K562 (cell line): Measurements from ENCODE around the gene LRFN3. TPM values are rescaled to one million over a fixed set of nuclear protein-coding genes. Genes with fewer than 3 reads are reported as not detected.

Source experiments
- ATAC-seq: fragments of 200-7000 bp; cut with Tn5 transposase; 3 replicates; pipeline ENCODE4 v1.9.1; 2020; ENCODE audit warnings: moderate library complexity
- BruUV-seq: library from RNA; stranded (reverse); fragments of 400-500 nt; replicated peaks from 2 replicates; lab custom pipeline; 2021; lab: Mats Ljungman, UMichigan
- CTCF ChIA-PET: fragments of 300-600 bp; formaldehyde crosslinking; extraction: SDS; loops from one replicate; lab custom pipeline; 2021; ENCODE audit warnings: low intra/inter-chr PET ratio; lab: Yijun Ruan, JAX
- POLR2A ChIA-PET: fragments of 300-600, 350-650 bp; sonication (Branson Sonifier 250); formaldehyde crosslinking; extraction: SDS; loops from one replicate; lab custom pipeline; 2021; ENCODE audit warnings: antibody characterized with exemption, inconsistent platforms; lab: Yijun Ruan, JAX
- DNase-seq, 4 experiments: peaks; one replicate each; pipeline versions ENCODE4 v3.0.0 to v3.0.0-alpha.2; 2011 to 2018; ENCODE audit warnings: low spot score in 3 of 4, mixed read lengths in 3 of 4; ENCODE audit errors: extremely low read depth in 1 of 4
- FAIRE-seq: peaks from 2 replicates; lab custom pipeline; 2011; peaks lifted over from hg19 to GRCh38; lab: Jason Lieb, UNC
- H2AFZ ChIP-seq: 2 replicates; pipeline ENCODE4 v1.6.0; 2011; ENCODE audit warnings: low read depth, low read length, control low read depth, inconsistent platforms
- H3K27ac ChIP-seq: fragments of 200-600 bp; 3 replicates; pipeline ENCODE4 v1.8.0; 2011; ENCODE audit warnings: low read depth, mild to moderate bottlenecking, control low read depth, inconsistent platforms, low read length, moderate library complexity, mixed read lengths; ENCODE audit errors: extremely low read depth
- H3K27me3 ChIP-seq, 2 experiments: fragments of 300-600 bp in 1 of 2; 2 replicates in 1 of 2; 3 replicates in 1 of 2; pipeline versions ENCODE4 v1.6.0 to v1.8.0; 2011; ENCODE audit warnings: inconsistent platforms in 2 of 2, low read length in 2 of 2, mild to moderate bottlenecking in 1 of 2, mixed read lengths in 1 of 2, moderate library complexity in 1 of 2; ENCODE audit not compliant: control insufficient read depth in 2 of 2, insufficient read depth in 2 of 2
- H3K36me3 ChIP-seq: fragments of 300-600 bp; 3 replicates; pipeline ENCODE4 v1.8.0; 2011; ENCODE audit warnings: mild to moderate bottlenecking, low read length, inconsistent platforms; ENCODE audit not compliant: control insufficient read depth, insufficient read depth
- H3K4me1 ChIP-seq, 2 experiments: fragments of 200-600 bp in 1 of 2; replicated peaks in 1 of 2; 2 replicates in 1 of 2; 3 replicates in 1 of 2; pipeline versions ENCODE4 v1.5.1 to v1.8.0; 2011; ENCODE audit warnings: inconsistent platforms in 2 of 2, low read length in 2 of 2, mild to moderate bottlenecking in 1 of 2, mixed read lengths in 1 of 2, moderate library complexity in 1 of 2; ENCODE audit not compliant: control insufficient read depth in 2 of 2, insufficient read depth in 2 of 2
- H3K4me2 ChIP-seq: 2 replicates; pipeline ENCODE4 v1.6.1; 2011; ENCODE audit warnings: low read length, control low read depth, inconsistent platforms, mixed read lengths; ENCODE audit not compliant: insufficient read depth
- H3K4me3 ChIP-seq: fragments of 200-600 bp; sonication (generic), shearing (Covaris generic); 2 replicates; pipeline ENCODE4 v1.5.1; 2016; ENCODE audit warnings: control low read depth, inconsistent platforms
- H3K79me2 ChIP-seq: fragments of 200-600 bp; 3 replicates; pipeline ENCODE4 v1.8.0; 2011; ENCODE audit warnings: low read length, inconsistent platforms; ENCODE audit not compliant: control insufficient read depth, insufficient read depth
- H3K9ac ChIP-seq, 2 experiments: 2 replicates each; pipeline versions ENCODE4 v1.6.0 to v1.6.1; 2011; ENCODE audit warnings: low read depth in 2 of 2, low read length in 2 of 2, control low read depth in 1 of 2, inconsistent platforms in 1 of 2, mild to moderate bottlenecking in 1 of 2, mixed read lengths in 1 of 2; ENCODE audit not compliant: insufficient read depth in 1 of 2
- H3K9me1 ChIP-seq: one replicate; pipeline ENCODE4 v1.6.0; 2011; ENCODE audit warnings: inconsistent platforms, mild to moderate bottlenecking, low read length, moderate library complexity; ENCODE audit not compliant: control insufficient read depth, insufficient read depth
- H3K9me3 ChIP-seq: replicated peaks from 2 replicates; pipeline ENCODE4 v1.5.1; 2011; ENCODE audit warnings: low read depth, low read length, inconsistent platforms; ENCODE audit not compliant: control insufficient read depth, insufficient read depth
- H4K20me1 ChIP-seq: replicated peaks from 2 replicates; pipeline ENCODE4 v1.6.1; 2011; ENCODE audit warnings: low read length, inconsistent platforms, mixed read lengths; ENCODE audit not compliant: control insufficient read depth, insufficient read depth
- ADNP ChIP-seq: fragments of 200-800 bp; sonication (Bioruptor generic); IDR thresholded peaks from 2 replicates; pipeline ENCODE4 v1.6.1; 2016; ENCODE audit warnings: missing genetic modification characterization, missing compliant biosample characterization
- ASH1L ChIP-seq: fragments of 450-650 bp; IDR thresholded peaks from 2 replicates; pipeline ENCODE4 v1.6.1; 2018; ENCODE audit warnings: borderline replicate concordance, mild to moderate bottlenecking, low read depth; ENCODE audit not compliant: partially characterized antibody
- FOXA3 ChIP-seq, 2 experiments: fragments of 450-650 bp in 1 of 2; sonication (generic) in 1 of 2; formaldehyde crosslinking; IDR thresholded peaks in 1 of 2; conservative IDR thresholded peaks in 1 of 2; 2 replicates each; pipeline versions ENCODE4 v1.4.0 to v1.8.0; 2020 to 2022; ENCODE audit warnings: mild to moderate bottlenecking in 2 of 2, missing genetic modification reagents in 1 of 2
- FOXK1 ChIP-seq: sonication (generic); formaldehyde crosslinking; IDR thresholded peaks from 2 replicates; pipeline ENCODE4 v1.8.0; 2022; ENCODE audit warnings: missing genetic modification reagents, mild to moderate bottlenecking, borderline replicate concordance
- GTF2F1 ChIP-seq: IDR thresholded peaks from 2 replicates; pipeline ENCODE4 v1.6.1; 2011; ENCODE audit warnings: low read depth, low read length, improper control_type of control experiment
- NFRKB ChIP-seq: fragments of 450-650 bp; IDR thresholded peaks from 2 replicates; pipeline ENCODE4 v1.6.1; 2016; ENCODE audit warnings: low read depth
- PCBP1 ChIP-seq: fragments of 200-400 bp; formaldehyde crosslinking; IDR thresholded peaks from 2 replicates; pipeline ENCODE4 v1.6.1; 2018; ENCODE audit warnings: mild to moderate bottlenecking, low read depth, low read length; ENCODE audit not compliant: poor library complexity, severe bottlenecking
- PCBP2 ChIP-seq: fragments of 200-400 bp; formaldehyde crosslinking; IDR thresholded peaks from 2 replicates; pipeline ENCODE4 v1.6.1; 2018; ENCODE audit warnings: low read length, low read depth, mild to moderate bottlenecking, moderate library complexity; ENCODE audit not compliant: poor library complexity, severe bottlenecking
- RBM25 ChIP-seq: fragments of 200-400 bp; formaldehyde crosslinking; IDR thresholded peaks from 2 replicates; pipeline ENCODE4 v1.6.1; 2018; ENCODE audit warnings: low read length, low read depth, moderate library complexity; ENCODE audit not compliant: severe bottlenecking
- SREBF1 ChIP-seq: fragments of 150-350 bp; IDR thresholded peaks from 2 replicates; pipeline ENCODE4 v1.6.1; 2014; ENCODE audit warnings: antibody characterized with exemption, low read depth, low read length, borderline replicate concordance
- TAF1 ChIP-seq: IDR thresholded peaks from 2 replicates; pipeline ENCODE4 v1.6.1; 2011; ENCODE audit warnings: mild to moderate bottlenecking, low read length, moderate library complexity; ENCODE audit not compliant: insufficient read depth, control insufficient read depth, severe bottlenecking; ENCODE audit errors: extremely low read depth
- TSC22D4 ChIP-seq: fragments of 450-650 bp; IDR thresholded peaks from 2 replicates; pipeline ENCODE4 v1.6.1; 2016; ENCODE audit warnings: missing genetic modification characterization, missing biosample characterization, control low read depth
- WGBS: fragments of 100-300 bp; shearing (Covaris generic); methylation state at CpG from one replicate; pipeline ENCODE4 v1.1.6; 2016; ENCODE audit warnings: low coverage, mixed read lengths; ENCODE audit not compliant: insufficient coverage; ENCODE audit errors: missing lambda C conversion rate; 5-methylcytosine and 5-hydroxymethylcytosine counted together
- in situ Hi-C: fragments of 300-500 bp; cut with MboI; formaldehyde crosslinking; loops from 4 replicates; pipeline ENCODE4 v1.15.0; 2018; ENCODE audit warnings: inconsistent platforms, mixed read lengths
- intact Hi-C: fragments of 100-400 bp; cut with micrococcal nuclease; formaldehyde crosslinking; loops from 2 replicates; pipeline ENCODE4 v1.14.2; 2022
- polyA plus RNA-seq, 8 experiments: library from polyadenylated mRNA; depleted of rRNA in 4 of 8; stranded (reverse) in 5 of 8; unstranded in 3 of 8; fragments of >200 nt; fragmentation: Nextera tagmentation in 2 of 8; fragmentation: Illumina TruSeq in 1 of 8; extraction: Ambion mirVana in 2 of 8; extraction: Trizol in 1 of 8; gene quantifications; 2 replicates each; pipeline versions ENCODE4 v1.2.1 to v1.2.3, GENCODE V29; 2011 to 2014; ENCODE audit warnings: inconsistent platforms in 1 of 8, missing spikeins in 1 of 8
- total RNA-seq, 7 experiments: library from RNA; depleted of rRNA in 6 of 7; stranded (reverse); fragments of >200 nt in 6 of 7; fragmentation: Illumina TruSeq in 2 of 7; extraction: Trizol in 2 of 7; gene quantifications; 2 replicates each; pipeline versions ENCODE4 v1.2.1 to v1.2.3, GENCODE V29; 2011 to 2021; ENCODE audit warnings: low replicate concordance in 1 of 7
- TF ChIP-seq, protein P1 (sequence below): fragments of 450-650 bp; IDR thresholded peaks from one replicate; pipeline ENCODE4 v1.6.1; 2018; ENCODE audit warnings: mild to moderate bottlenecking, moderate library complexity; ENCODE audit not compliant: partially characterized antibody
- TF ChIP-seq, protein P2 (sequence below): fragments of 450-650 bp; conservative IDR thresholded peaks from 2 replicates; pipeline ENCODE4 v1.6.1; 2016; ENCODE audit warnings: missing genetic modification characterization, low read depth, mild to moderate bottlenecking, control low read depth, missing compliant biosample characterization
- TF ChIP-seq, protein P3 (sequence below): sonication (generic); formaldehyde crosslinking; IDR thresholded peaks from 2 replicates; pipeline ENCODE4 v1.8.1; 2023; ENCODE audit warnings: mild to moderate bottlenecking, missing genetic modification reagents, moderate library complexity

The LRFN3 gene
- total and polyA plus RNA-seq, 9 of the 15 experiments (the other 6 are each of a cell fraction or from before 2014, with no cell fraction given), result 0.03 to 0.12 (median 0.11) TPM; not detected in 6

GRCh38 chr19:35946203-35946602 lies 10.0 kb downstream of the LRFN3 start (continued):
- TF ChIP-seq PCBP1, result no peak

GRCh38 chr19:35949131-35949530 lies 13.0 kb downstream of the LRFN3 start:
- Histone ChIP-seq H3K27me3 (peaks cover 24 to 65% of the 10 kb centered on the region in 2 experiments), H3K9me3 (no peaks in the 10 kb centered on the region), H3K4me3 (no peak overlapping the region), H3K9me1 (no peaks in the 10 kb centered on the region), H3K27ac (no peak overlapping the region), H4K20me1 (peaks cover 9% of the 10 kb centered on the region), H3K4me1 (peaks cover 0 to 10% of the 10 kb centered on the region in 2 experiments; a peak in 2 of 5 replicates), H2AFZ (no peak overlapping the region), H3K79me2 (no peaks in the 10 kb centered on the region), H3K36me3 (no peaks in the 10 kb centered on the region), H3K4me2 (no peak overlapping the region), H3K9ac (no peak overlapping the region)
- POLR2A ChIA-PET, result interaction anchor here (0.6 to 0.9 kb wide), 4 partner anchors 99 to 493 kb away, joined by 3 read pairs; no protein-coding TSS in a partner anchor
- 0% methylated on average over 1 of the region's 2 CpGs for WGBS
- intact Hi-C loops (no loop called here), in situ Hi-C loops (no loop called here)
- CTCF ChIA-PET, result interaction anchor here (0.7 kb wide), 1 partner anchor 107 kb away, joined by 3 read pairs; no protein-coding TSS in a partner anchor
- ATAC-seq (no peak), FAIRE-seq (no peak), DNase-seq (peak in 1 of 4 experiments; percentile 20)
- BruUV-seq, result no TSS peak
- TF ChIP-seq TSC22D4 (tag) (no peak), ASH1L (no peak), SREBF1 (no peak), ADNP (no peak), NFRKB (no peak), RBM25 (no peak), FOXK1 (CRISPR knock-in tag) (no peak), FOXA3 (CRISPR knock-in tag; conservative IDR thresholded peaks at IDR 0.05 in 1 of 2, IDR thresholded peaks at IDR 0.05 in 1 of 2) (no peak), PCBP2 (no peak), TAF1 (no peak), GTF2F1 (no peak)
- TF ChIP-seq, protein P1, sequence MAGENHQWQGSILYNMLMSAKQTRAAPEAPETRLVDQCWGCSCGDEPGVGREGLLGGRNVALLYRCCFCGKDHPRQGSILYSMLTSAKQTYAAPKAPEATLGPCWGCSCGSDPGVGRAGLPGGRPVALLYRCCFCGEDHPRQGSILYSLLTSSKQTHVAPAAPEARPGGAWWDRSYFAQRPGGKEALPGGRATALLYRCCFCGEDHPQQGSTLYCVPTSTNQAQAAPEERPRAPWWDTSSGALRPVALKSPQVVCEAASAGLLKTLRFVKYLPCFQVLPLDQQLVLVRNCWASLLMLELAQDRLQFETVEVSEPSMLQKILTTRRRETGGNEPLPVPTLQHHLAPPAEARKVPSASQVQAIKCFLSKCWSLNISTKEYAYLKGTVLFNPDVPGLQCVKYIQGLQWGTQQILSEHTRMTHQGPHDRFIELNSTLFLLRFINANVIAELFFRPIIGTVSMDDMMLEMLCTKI, result no peak
- TF ChIP-seq, protein P2, sequence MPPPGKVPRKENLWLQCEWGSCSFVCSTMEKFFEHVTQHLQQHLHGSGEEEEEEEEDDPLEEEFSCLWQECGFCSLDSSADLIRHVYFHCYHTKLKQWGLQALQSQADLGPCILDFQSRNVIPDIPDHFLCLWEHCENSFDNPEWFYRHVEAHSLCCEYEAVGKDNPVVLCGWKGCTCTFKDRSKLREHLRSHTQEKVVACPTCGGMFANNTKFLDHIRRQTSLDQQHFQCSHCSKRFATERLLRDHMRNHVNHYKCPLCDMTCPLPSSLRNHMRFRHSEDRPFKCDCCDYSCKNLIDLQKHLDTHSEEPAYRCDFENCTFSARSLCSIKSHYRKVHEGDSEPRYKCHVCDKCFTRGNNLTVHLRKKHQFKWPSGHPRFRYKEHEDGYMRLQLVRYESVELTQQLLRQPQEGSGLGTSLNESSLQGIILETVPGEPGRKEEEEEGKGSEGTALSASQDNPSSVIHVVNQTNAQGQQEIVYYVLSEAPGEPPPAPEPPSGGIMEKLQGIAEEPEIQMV, result no peak
- TF ChIP-seq, protein P3, sequence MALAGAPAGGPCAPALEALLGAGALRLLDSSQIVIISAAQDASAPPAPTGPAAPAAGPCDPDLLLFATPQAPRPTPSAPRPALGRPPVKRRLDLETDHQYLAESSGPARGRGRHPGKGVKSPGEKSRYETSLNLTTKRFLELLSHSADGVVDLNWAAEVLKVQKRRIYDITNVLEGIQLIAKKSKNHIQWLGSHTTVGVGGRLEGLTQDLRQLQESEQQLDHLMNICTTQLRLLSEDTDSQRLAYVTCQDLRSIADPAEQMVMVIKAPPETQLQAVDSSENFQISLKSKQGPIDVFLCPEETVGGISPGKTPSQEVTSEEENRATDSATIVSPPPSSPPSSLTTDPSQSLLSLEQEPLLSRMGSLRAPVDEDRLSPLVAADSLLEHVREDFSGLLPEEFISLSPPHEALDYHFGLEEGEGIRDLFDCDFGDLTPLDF (CRISPR knock-in tag), result no peak
